K562 (cell line): ENCODE data around the gene OLIG2.

Experiments used
- CREB5 ChIP-seq: fragments of 250-450 bp; sonication (Bioruptor Pico); IDR thresholded peaks from 2 replicates; pipeline ENCODE4 v1.5.0; 2020; ENCODE audit warnings: mild to moderate bottlenecking
- POLR2AphosphoS5 ChIP-seq: IDR thresholded peaks from 2 replicates; pipeline ENCODE4 v1.6.1; 2011; ENCODE audit warnings: mild to moderate bottlenecking, low read depth, low read length, moderate library complexity; ENCODE audit not compliant: control insufficient read depth, insufficient read depth
- SIX5 ChIP-seq, 2 experiments: IDR thresholded peaks; 2 replicates each; pipeline ENCODE4 v1.6.1; 2011; ENCODE audit warnings: low read length in 2 of 2, borderline replicate concordance in 1 of 2, low read depth in 1 of 2, mild to moderate bottlenecking in 1 of 2, moderate library complexity in 1 of 2; ENCODE audit not compliant: insufficient read depth in 1 of 2

- TF ChIP-seq SIX5 (IDR thresholded peaks at IDR 0.05; ENCODE audit: borderline replicate concordance in 1 of 2, insufficient read depth in 1 of 2, low read depth in 1 of 2, low read length in 2 of 2) (no peak), CREB5 (CRISPR knock-in tag) (no peak), POLR2AphosphoS5 (no peak)
Observed at GRCh38 chr21:33014331-33014730, 11.4 kb upstream of the OLIG2 start.
